Hepatocyte (in vitro differentiated cells): Measurements from ENCODE around the gene C9orf40. TPM values are rescaled to one million over a fixed set of nuclear protein-coding genes. Genes with fewer than 3 reads are reported as not detected.

Experiments used
- DNase-seq: peaks from one replicate; pipeline ENCODE4 v3.0.0-alpha.2; 2016; ENCODE audit warnings: low spot score
- H2AFZ ChIP-seq: fragments of 200-600 bp; sonication (generic); 2 replicates; pipeline ENCODE4 v1.6.0; 2016; ENCODE audit warnings: antibody characterized with exemption, mild to moderate bottlenecking
- H3K27ac ChIP-seq: fragments of 200-600 bp; sonication (generic); 2 replicates; pipeline ENCODE4 v1.5.1; 2016; ENCODE audit warnings: mild to moderate bottlenecking
- H3K27me3 ChIP-seq: fragments of 200-600 bp; sonication (generic); 2 replicates; pipeline ENCODE4 v1.6.1; 2016
- H3K36me3 ChIP-seq: fragments of 200-600 bp; sonication (generic); replicated peaks from 2 replicates; pipeline ENCODE4 v1.5.1; 2016; ENCODE audit warnings: low read depth; ENCODE audit not compliant: insufficient read depth
- H3K4me1 ChIP-seq: fragments of 200-600 bp; sonication (generic); 2 replicates; pipeline ENCODE4 v1.5.1; 2016; ENCODE audit warnings: mild to moderate bottlenecking, moderate library complexity; ENCODE audit not compliant: insufficient read depth
- H3K4me2 ChIP-seq: fragments of 200-600 bp; sonication (generic); 2 replicates; pipeline ENCODE4 v1.6.0; 2016
- H3K4me3 ChIP-seq: fragments of 200-600 bp; sonication (generic); 2 replicates; pipeline ENCODE4 v1.5.1; 2016; ENCODE audit warnings: mild to moderate bottlenecking
- H3K79me2 ChIP-seq: fragments of 200-600 bp; sonication (generic); 2 replicates; pipeline ENCODE4 v1.6.0; 2017; ENCODE audit warnings: mild to moderate bottlenecking
- H3K9me2 ChIP-seq: fragments of 200-600 bp; sonication (generic); replicated peaks from 2 replicates; pipeline ENCODE4 v1.6.0; 2017; ENCODE audit warnings: mild to moderate bottlenecking; ENCODE audit not compliant: insufficient read depth
- H3K9me3 ChIP-seq: fragments of 200-600 bp; sonication (generic); 2 replicates; pipeline ENCODE4 v1.5.1; 2016; ENCODE audit warnings: low read depth, mild to moderate bottlenecking
- H4K20me1 ChIP-seq: fragments of 200-600 bp; sonication (generic); 2 replicates; pipeline ENCODE4 v1.6.0; 2016; ENCODE audit warnings: mild to moderate bottlenecking; ENCODE audit not compliant: insufficient read depth, poor library complexity, severe bottlenecking
- EZH2 ChIP-seq: fragments of 200-600 bp; sonication (generic); IDR thresholded peaks from 2 replicates; pipeline ENCODE4 v1.6.1; 2016; ENCODE audit warnings: antibody characterized with exemption, mild to moderate bottlenecking, borderline replicate concordance
- EZH2phosphoT487 ChIP-seq: fragments of 200-600 bp; sonication (generic); IDR thresholded peaks from one replicate; pipeline ENCODE4 v1.6.1; 2018; ENCODE audit warnings: antibody characterized with exemption, mild to moderate bottlenecking, low read depth, moderate library complexity; ENCODE audit not compliant: unreplicated experiment, severe bottlenecking
- WGBS: methylation state at CpG from one replicate; pipeline ENCODE4 v1.1.6; 2016; ENCODE audit warnings: low lambda C conversion rate; ENCODE audit errors: missing lambda C conversion rate; 5-methylcytosine and 5-hydroxymethylcytosine counted together
- polyA plus RNA-seq: library from polyadenylated mRNA; unstranded; fragments of >200 nt; fragmentation: Nextera tagmentation; extraction: Ambion mirVana; gene quantifications from 2 replicates; pipeline ENCODE4 v1.2.1, GENCODE V29; 2016
- total RNA-seq: library from RNA; depleted of rRNA; stranded (reverse); fragments of >200 nt; gene quantifications from 2 replicates; pipeline ENCODE4 v1.2.3, GENCODE V29; 2014
- TF ChIP-seq, protein P1 (sequence below): fragments of 200-600 bp; sonication (generic); IDR thresholded peaks from 2 replicates; pipeline ENCODE4 v1.5.1; 2016; ENCODE audit warnings: antibody characterized with exemption, mild to moderate bottlenecking; ENCODE audit not compliant: poor library complexity

C9orf40 gene
- total and polyA plus RNA-seq, 2 experiments from 2014 or later: 13.0 to 17.4 TPM

DNA sequence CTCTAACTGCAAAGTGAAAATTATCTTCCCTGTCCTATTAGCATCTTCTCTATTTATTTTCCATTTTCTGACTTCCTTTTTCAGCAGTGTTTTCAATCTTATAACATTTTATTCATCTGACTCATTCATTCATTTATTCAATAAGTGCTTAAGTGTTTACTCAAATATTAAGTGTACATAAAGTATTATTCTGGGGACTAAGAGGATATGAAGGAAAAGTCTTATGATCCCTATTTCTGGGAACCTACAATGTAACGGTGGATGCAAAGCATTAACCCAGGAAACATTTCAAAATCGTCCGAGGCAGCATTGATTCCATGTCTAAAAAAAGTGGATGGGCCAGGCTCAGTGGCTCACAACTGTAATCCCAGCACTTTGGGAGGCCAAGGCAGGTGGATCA is 45.6 kb downstream of the C9orf40 start:
- TF ChIP-seq EZH2 (no peak), EZH2phosphoT487 (no peak)
- TF ChIP-seq, protein P1, sequence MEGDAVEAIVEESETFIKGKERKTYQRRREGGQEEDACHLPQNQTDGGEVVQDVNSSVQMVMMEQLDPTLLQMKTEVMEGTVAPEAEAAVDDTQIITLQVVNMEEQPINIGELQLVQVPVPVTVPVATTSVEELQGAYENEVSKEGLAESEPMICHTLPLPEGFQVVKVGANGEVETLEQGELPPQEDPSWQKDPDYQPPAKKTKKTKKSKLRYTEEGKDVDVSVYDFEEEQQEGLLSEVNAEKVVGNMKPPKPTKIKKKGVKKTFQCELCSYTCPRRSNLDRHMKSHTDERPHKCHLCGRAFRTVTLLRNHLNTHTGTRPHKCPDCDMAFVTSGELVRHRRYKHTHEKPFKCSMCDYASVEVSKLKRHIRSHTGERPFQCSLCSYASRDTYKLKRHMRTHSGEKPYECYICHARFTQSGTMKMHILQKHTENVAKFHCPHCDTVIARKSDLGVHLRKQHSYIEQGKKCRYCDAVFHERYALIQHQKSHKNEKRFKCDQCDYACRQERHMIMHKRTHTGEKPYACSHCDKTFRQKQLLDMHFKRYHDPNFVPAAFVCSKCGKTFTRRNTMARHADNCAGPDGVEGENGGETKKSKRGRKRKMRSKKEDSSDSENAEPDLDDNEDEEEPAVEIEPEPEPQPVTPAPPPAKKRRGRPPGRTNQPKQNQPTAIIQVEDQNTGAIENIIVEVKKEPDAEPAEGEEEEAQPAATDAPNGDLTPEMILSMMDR: no peak
- Histone ChIP-seq H3K9me3 (no peaks in the 10 kb centered on the region), H3K9me2 (no peaks in the 10 kb centered on the region), H3K79me2 (no peaks in the 10 kb centered on the region), H4K20me1 (no peaks in the 10 kb centered on the region), H3K27me3 (no peaks in the 10 kb centered on the region), H3K4me1 (no peaks in the 10 kb centered on the region), H3K27ac (no peak overlapping the region), H3K4me2 (no peak overlapping the region), H2AFZ (no peak overlapping the region), H3K36me3 (no peaks in the 10 kb centered on the region), H3K4me3 (no peak overlapping the region)
- WGBS: 86% methylated on average over 3 of the region's 3 CpGs
- no peak for DNase-seq

DNA sequence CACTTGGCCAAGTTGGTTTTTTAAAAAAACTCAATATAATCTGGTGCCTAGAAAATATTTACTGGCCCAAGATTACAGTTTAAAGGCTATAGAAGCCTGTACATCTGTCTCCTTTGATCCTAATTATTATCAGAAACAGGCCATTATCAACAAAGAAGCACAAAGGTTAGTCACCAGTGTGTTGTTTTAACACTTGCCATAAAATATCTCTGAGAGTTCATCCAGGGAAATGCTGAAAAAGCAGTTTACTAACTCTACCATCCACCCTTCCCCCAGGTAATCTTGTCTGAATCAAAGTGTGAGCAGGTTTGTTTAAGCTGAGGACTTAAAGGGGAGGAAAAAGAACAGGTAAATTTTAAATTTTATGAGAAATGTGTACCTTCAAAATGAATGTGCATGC is 51.7 kb downstream of the C9orf40 start:
- H4K20me1 ChIP-seq: no peaks in the 10 kb centered on the region
- peak; percentile 34 for DNase-seq
- TF ChIP-seq EZH2: no peak

More for the DNA sequence above, 51.7 kb downstream of the C9orf40 start:
- no peak overlapping the region for H3K4me3 ChIP-seq
- no peak overlapping the region for H2AFZ ChIP-seq
- no peaks in the 10 kb centered on the region for H3K36me3 ChIP-seq
- H3K79me2 ChIP-seq: no peaks in the 10 kb centered on the region
- H3K4me1 ChIP-seq: peaks cover 11% of the 10 kb centered on the region
- H3K27ac ChIP-seq: no peak overlapping the region
- no peaks in the 10 kb centered on the region for H3K27me3 ChIP-seq
- H3K4me2 ChIP-seq: no peak overlapping the region
- H3K9me3 ChIP-seq: no peaks in the 10 kb centered on the region
- H3K9me2 ChIP-seq: no peaks in the 10 kb centered on the region

Other genes with a start within 250 kb of the C9orf40 start
- gene TRPM6, start 65.0 kb downstream of the C9orf40 start, total RNA-seq: 19.0 and 20.3 TPM in 2 replicates
- gene TRPM6, start 65.0 kb downstream of the C9orf40 start, polyA plus RNA-seq: 3.7 and 3.8 TPM in 2 replicates
- gene CARNMT1, start 75.4 kb upstream of the C9orf40 start, total RNA-seq: 37.1 and 45.8 TPM in 2 replicates
- 9.1 and 14.5 TPM in 2 replicates for gene CARNMT1, start 75.4 kb upstream of the C9orf40 start, polyA plus RNA-seq
- 13.6 and 18.5 TPM in 2 replicates for gene NMRK1, start 135.2 kb upstream of the C9orf40 start, total RNA-seq
- 14.1 and 16.1 TPM in 2 replicates for gene NMRK1, start 135.2 kb upstream of the C9orf40 start, polyA plus RNA-seq
- gene OSTF1, start 135.6 kb upstream of the C9orf40 start, total RNA-seq: 22.4 and 25.3 TPM in 2 replicates
- 29.1 and 30.3 TPM in 2 replicates for gene OSTF1, start 135.6 kb upstream of the C9orf40 start, polyA plus RNA-seq